ENCODE measurements around the gene TPD52L1. TPM values are rescaled to one million over a fixed set of nuclear protein-coding genes. Genes with fewer than 3 reads are reported as not detected.

TPD52L1 gene
- total RNA-seq, 1 experiment from 2014 or later = 54.5 TPM

DNA sequence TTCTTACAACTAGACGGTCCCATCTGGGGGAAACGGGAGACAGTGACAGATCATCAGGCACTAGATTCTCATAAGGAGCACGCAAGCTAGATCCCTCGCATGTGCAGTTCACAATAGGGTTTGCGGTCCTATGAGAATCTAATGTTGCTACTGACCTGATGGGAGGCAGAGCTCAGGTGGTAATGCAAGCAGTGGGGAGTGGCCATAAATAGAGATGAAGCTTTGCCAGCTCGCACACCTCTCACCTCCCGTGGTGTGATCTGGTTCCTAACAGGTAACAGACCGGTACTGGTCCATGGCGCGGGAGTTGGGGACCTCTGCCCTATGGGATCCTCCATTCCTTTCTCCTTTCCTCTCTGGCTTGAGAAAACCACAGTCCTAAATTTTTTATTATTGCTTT is 63.8 kb downstream of the TPD52L1 start:
- no peak for DNase-seq (ENCODE audit: low read depth, low spot score)

DNA sequence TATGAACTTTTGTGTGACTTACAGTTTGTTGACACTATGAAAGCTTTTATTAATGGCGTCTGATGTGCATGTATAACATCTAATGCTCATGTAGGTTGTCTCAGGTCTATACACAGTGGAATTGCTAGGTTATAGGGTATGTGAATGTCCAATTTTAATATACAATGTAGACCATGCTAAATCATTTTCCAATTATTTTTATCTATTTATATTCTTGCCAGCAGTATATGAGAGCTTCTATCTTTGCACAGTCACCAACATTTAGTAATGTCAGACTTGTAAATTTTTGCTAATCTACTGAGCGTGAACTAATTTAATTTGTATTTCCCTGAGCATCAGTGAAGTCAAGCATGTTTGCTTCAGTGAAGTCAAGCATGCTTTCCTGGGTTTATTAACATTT is 64.4 kb downstream of the TPD52L1 start:
- in situ Hi-C loops (cut with HindIII; ENCODE audit: low pct_unique_long_range_greater_than_20kb, low sequenced_read_pairs) = no loop called here
- DNase-seq (ENCODE audit: low read depth, low spot score) = no peak

More for the DNA sequence above, 63.8 kb downstream of the TPD52L1 start:
- in situ Hi-C loops (cut with HindIII; ENCODE audit: low pct_unique_long_range_greater_than_20kb, low sequenced_read_pairs) = no loop called here

DNA sequence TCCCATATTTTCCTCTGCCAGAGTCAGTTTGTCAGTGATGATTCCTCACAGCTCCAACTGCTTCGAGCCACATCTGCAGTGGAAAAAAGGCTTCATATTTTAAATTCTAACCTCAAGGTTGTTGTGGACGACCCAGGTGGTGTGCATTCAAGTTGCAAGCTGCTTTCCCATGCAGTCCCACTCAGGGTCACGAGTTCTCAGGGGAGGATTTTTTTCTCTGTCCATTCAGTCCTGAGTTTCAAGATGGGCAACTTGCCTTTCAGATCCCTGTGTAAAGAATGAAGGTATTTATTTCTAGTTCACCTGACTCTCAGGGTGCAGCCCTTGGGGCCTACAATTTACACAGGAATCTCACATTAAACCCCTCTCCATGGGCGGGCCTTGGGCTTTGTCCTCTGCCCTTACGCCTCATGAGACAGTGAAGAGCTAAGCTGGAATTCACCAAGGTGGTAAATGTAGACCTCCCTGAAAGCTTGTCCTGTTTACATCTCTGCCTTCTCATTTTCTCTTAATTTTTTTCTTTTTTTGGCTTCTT is 65.9 kb downstream of the TPD52L1 start:
- in situ Hi-C loops (cut with HindIII; ENCODE audit: low pct_unique_long_range_greater_than_20kb, low sequenced_read_pairs) = no loop called here
- peak; percentile 75 for DNase-seq (ENCODE audit: low read depth, low spot score)

DNA sequence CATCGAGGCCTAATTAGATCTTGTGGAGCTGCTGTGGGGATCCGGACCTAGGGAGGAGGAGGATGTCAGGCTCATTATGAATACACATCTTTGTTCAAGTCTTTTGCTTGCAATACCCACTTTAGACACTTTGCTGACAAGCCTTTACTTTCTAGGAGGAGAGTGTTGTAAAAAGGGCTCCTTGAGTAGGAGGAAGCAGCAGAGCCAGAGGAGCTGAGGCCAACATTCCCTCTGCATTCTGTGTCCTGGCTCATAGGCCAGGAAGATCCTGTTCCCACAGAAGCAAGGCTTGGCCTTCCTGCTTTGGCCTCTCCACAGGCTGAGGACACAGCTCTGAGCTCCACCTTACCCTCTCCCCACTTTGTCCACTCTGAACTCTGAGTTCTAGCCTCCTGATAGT is 67.1 kb downstream of the TPD52L1 start:
- in situ Hi-C loops (cut with HindIII; ENCODE audit: low pct_unique_long_range_greater_than_20kb, low sequenced_read_pairs) = no loop called here
- peak; percentile 75 for DNase-seq (ENCODE audit: low read depth, low spot score)

DNA sequence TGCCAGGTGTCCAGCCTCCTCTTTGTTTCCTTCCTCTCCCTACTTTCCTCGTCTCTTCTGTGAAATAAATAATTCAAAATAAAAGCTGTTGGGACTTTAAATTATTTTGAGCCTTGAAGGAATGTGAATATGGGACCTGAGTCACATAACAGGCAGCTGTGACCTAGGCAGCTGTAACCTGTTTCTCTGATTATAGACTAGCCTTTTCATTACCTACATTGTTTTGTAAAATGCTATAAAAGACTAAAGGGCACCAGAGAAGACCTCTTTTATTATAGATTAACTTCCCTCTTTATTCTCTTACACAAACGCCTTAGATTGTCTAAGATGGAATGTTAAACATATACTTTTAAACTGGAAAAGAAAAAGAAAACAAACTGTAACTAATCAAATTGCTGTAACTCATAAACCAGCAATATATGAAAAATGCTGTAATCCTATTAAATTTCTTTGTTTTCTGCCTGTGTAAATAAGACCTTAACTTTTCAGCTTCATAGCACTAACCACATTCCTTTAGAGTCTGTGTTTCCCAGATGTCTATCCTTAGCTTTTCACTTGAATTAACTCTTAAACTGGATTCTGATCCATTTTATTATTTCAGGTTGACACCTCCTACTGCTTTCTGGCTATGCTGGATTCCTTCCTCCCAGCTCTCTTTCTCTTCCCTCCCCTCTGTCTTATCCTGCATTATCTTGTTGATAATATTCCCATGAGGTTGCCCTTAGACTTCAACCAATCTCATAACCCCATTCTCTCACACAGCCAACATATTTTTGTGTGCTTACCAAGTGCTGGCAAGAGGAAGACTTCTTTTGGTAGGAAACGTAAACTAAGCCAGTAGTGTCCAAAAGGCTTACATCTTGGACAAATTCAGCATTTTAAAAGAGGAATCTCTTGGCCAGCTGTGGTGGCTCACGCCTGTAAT is 69.2 kb downstream of the TPD52L1 start:
- in situ Hi-C loops (cut with HindIII; ENCODE audit: low pct_unique_long_range_greater_than_20kb, low sequenced_read_pairs) = no loop called here
- DNase-seq (ENCODE audit: low read depth, low spot score) = no peak

DNA sequence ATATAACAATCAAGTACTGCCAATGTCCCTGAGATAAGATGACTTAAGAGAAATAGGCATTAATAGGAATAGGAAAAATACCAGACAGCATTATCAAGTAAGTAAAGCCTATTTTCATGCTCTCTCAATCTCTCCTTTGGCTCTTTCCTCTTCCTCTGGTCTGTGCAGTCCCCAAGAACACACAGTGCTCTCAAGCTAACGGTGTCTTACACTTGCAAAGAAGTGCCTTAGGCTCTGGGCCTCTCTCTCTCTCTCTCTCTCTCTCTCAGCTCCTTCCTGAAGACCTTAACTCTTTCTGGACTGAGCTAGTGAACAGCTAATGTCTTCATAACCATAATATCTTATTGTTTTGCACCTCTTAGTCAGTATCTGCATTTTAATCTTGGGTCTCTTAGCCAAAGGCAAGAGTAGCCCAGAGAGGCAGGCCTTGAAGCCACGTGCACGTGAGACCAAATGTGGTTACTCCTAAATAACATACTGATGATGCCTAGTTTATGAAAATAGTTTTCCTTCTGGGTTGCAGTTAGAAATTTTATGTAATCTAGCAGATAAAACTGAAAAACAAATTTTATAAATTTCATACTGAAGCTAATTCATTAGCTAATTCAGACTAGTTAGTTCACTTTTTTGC is 70.8 kb downstream of the TPD52L1 start:
- no peak for DNase-seq (ENCODE audit: low read depth, low spot score)
- in situ Hi-C loops (cut with HindIII; ENCODE audit: low pct_unique_long_range_greater_than_20kb, low sequenced_read_pairs) = no loop called here

DNA sequence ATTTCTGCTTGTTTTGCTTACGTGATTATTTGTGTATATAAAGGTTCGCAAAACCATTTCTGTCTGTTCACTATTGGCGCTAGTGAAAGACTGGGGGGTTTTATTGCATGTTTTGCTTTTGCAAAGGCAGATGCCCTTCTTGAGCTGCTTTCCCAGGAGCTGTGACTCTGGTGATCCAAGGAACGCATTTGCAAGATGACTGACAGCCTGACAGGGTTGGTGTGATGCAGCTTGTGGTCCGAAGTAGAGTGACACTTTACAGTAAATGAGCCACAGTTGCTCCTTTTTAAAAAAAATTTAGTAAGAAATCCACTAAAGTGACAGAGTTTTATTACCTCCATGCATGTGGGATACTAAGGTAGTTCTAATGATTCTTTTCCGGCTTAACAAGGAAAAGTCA is 73.7 kb downstream of the TPD52L1 start:
- DNase-seq (ENCODE audit: low read depth, low spot score) = no peak
- in situ Hi-C loops (cut with HindIII; ENCODE audit: low pct_unique_long_range_greater_than_20kb, low sequenced_read_pairs) = no loop called here

DNA sequence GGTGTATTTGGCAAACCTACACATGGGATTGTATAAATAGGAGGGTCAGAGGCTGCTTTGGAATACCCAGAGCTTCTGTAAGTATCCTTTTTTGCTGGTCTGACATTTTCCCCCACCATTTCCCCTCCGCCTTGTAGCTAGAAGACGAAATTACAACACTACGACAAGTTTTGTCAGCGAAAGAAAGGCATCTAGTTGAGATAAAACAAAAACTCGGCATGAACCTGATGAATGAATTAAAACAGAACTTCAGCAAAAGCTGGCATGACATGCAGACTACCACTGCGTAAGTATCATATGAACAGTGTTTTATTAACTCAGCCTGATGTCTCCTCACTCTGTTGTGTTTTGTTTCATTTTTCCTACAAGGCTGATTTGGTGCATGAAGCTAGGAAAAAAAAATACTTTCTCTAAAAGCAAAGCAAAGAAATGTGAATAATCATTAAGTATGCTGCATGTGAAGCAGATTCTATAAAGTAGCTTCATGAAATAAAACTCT is 75.5 kb downstream of the TPD52L1 start:
- in situ Hi-C loops (cut with HindIII; ENCODE audit: low pct_unique_long_range_greater_than_20kb, low sequenced_read_pairs) = no loop called here
- no peak for DNase-seq (ENCODE audit: low read depth, low spot score)

DNA sequence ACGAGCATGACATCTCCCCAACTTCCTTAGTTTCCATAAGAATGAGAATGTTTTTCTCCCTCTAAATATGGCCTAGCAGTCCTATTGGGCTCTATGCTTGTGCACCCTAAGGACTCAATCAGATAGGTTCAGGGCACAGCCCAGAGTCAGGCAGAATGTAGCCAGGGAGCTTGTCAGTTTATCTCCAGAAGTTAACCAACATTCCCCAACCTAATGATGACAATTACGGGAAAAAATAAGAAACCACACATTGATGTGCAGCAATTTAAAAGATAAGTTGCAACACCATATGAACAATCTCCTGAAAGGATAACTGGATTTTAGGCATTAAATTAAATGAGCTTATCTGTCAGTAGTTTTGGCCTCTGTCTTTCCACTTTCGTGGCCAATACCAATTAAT is 77.1 kb downstream of the TPD52L1 start:
- DNase-seq (ENCODE audit: low read depth, low spot score) = no peak
- in situ Hi-C loops (cut with HindIII; ENCODE audit: low pct_unique_long_range_greater_than_20kb, low sequenced_read_pairs) = no loop called here

DNA sequence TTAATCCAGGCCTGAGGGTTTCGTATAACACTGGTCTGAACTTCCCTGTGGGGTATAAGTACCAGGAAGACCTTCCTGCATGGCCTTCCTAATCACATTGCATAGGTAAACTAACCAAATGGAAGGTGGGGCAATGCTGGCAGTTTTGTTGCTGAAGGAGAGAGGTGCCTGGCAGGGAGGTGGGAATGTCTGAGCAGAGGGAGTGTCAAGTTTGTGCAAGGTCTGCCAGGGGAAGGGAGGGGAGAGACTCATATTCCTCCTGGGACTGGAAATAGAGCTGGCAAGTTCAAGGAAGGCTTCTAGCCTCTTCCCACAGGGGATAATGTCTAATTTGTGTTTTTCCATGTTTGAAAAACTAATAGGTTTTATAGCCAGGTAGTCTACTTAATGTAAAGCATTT is 77.6 kb downstream of the TPD52L1 start:
- in situ Hi-C loops (cut with HindIII; ENCODE audit: low pct_unique_long_range_greater_than_20kb, low sequenced_read_pairs) = no loop called here
- no peak for DNase-seq (ENCODE audit: low read depth, low spot score)

DNA sequence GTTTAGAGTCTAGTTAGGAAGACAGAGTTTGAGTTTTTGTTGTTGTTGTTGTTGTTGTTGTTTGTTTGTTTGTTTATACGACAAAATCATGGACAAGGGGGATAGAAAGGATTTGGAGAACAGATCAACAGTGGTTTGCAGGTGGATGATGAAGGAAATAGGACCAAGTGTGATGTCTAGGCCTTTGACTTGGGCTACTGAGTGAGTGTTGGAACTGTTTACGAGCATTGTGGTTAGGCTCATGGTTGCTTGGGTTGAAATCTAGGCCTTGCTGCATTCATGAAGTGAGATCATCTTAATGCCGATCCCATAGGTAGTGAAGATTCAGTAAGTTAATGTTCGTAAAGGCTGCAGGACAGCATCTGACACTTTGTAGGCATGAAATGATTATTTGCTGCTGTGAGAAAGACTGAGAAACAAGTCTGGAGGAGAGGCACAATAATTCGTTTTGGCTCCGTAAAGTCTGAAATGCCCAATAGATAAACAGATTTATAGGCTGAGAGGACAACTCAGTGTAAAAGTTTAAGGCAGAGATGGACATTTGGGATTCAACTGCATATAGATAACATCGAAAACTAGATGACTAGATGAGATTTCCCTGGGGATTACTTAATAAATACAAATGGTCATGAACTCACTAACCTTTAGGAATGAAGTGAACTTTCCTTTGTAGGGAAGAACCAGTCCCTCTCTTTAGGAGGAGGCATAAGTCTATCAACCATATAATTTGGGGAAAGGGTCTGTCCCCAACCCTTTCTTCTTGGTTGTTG is 78.2 kb downstream of the TPD52L1 start:
- in situ Hi-C loops (cut with HindIII; ENCODE audit: low pct_unique_long_range_greater_than_20kb, low sequenced_read_pairs) = no loop called here
- no peak for DNase-seq (ENCODE audit: low read depth, low spot score)

DNA sequence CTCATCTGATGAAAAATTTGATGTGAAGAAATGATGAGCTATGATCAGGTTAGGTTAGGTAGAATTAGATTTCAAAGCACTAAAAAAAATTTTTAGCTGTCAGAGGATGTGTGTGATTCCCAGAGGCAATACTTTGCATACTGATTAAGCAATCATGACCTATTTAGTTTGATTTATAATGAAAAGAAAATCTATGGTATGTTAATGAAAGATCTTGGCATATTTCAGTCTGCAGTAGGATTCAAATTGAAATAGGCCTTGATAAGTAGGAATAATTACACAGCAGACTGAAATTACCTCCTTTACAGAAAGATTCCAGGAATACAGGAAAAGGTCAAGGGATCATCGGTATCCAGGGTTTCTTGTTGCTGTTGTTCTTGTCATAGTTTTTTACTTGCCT is 78.9 kb downstream of the TPD52L1 start:
- no peak for DNase-seq (ENCODE audit: low read depth, low spot score)
- in situ Hi-C loops (cut with HindIII; ENCODE audit: low pct_unique_long_range_greater_than_20kb, low sequenced_read_pairs) = no loop called here

DNA sequence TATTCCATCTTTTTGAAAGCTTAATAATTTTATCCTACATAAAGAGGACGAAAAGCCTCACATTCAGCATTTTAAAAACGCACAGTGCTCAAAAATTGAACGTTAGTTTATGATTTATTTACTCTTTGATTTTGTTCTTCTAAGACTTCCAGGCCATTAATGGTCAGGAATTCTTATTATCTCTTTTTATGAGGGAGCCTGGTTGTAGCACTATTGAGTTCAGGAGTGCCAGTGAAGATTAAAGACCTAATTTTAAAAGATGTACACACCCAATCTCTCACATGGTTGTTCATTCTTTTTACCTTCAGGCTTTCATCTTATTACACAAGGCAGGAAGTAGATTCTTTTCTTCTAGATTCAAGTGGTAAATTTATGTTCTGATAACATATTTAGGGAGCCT is 79.6 kb downstream of the TPD52L1 start:
- in situ Hi-C loops (cut with HindIII; ENCODE audit: low pct_unique_long_range_greater_than_20kb, low sequenced_read_pairs) = no loop called here
- no peak for DNase-seq (ENCODE audit: low read depth, low spot score)

DNA sequence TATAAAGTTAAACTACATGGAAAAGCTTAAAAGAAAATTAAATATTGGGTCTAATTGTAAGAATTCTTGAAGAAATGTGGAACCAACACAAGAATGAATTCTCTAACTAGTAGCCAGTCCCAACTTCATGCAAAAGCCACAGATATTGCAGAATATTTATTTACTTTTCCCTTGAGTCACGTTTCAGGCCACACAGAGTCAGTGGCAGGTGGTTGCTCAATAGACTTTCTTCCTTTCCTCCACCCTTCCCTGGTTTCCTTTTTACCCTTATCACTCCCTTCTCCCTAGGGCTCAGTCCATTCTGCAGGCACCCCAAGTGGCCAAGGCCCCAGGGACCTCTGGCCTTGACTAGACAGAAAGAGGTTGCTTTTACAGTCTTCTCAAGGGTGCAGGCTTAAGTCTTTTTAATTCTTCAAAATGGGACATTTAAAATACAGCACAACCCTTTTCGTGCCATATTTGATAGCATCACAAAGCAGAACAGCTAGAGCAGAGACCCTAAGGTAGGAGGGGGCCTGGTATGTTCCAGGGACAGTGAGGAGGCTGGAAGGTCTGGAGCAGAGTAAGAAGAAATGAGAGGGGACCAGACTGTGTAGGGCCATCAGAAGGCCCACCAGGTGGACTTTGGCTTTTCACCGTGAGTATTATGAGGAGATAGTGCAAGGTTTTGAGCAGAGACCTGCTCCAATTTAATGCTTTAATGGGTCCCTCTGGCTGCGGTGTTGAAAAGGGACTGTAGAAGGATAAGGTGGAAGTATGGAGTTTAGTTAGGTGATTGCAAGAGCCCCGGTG is 83.2 kb downstream of the TPD52L1 start:
- in situ Hi-C loops (cut with HindIII; ENCODE audit: low pct_unique_long_range_greater_than_20kb, low sequenced_read_pairs) = no loop called here
- no peak for DNase-seq (ENCODE audit: low read depth, low spot score)

DNA sequence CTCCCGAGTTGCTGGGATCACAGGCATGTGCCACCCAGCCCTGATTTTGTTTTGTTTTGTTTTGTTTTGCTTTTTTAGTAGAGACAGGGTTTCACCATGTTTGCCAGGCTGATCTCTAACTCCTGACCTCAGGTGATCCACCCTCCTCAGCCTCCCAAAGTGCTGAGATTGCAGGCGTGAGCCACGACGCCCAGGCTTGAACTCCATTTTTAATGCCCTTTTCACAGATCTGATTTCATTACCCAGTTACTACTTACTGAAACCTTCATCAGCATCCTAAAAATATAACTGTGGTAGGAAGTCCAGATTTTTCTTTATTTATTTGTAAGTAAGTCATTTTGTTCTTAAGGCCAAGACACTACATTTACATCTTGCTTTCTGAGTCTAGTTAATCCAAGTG is 84.2 kb downstream of the TPD52L1 start:
- in situ Hi-C loops (cut with HindIII; ENCODE audit: low pct_unique_long_range_greater_than_20kb, low sequenced_read_pairs) = no loop called here
- DNase-seq (ENCODE audit: low read depth, low spot score) = no peak

DNA sequence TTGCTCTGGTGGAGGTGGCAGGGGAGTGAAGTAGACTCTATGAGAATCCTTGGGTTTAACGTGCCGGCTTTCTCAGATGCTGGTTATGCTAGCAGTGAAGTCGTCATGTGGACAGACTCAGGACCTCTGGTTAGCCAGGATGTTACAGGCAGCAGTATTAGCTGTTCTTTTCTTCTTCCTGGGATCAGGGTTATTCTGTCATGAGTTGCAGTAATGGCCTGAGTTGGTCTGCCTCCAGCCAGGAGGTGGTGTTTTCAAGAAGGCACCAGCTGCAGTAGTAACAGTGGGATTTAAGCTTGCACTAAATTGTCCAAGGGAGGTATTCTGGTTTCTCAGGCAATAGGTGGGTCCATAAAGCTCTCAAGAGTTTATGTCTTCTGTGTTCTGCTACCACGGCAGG is 91.5 kb downstream of the TPD52L1 start:
- in situ Hi-C loops (cut with HindIII; ENCODE audit: low pct_unique_long_range_greater_than_20kb, low sequenced_read_pairs) = no loop called here
- no peak for DNase-seq (ENCODE audit: low read depth, low spot score)

DNA sequence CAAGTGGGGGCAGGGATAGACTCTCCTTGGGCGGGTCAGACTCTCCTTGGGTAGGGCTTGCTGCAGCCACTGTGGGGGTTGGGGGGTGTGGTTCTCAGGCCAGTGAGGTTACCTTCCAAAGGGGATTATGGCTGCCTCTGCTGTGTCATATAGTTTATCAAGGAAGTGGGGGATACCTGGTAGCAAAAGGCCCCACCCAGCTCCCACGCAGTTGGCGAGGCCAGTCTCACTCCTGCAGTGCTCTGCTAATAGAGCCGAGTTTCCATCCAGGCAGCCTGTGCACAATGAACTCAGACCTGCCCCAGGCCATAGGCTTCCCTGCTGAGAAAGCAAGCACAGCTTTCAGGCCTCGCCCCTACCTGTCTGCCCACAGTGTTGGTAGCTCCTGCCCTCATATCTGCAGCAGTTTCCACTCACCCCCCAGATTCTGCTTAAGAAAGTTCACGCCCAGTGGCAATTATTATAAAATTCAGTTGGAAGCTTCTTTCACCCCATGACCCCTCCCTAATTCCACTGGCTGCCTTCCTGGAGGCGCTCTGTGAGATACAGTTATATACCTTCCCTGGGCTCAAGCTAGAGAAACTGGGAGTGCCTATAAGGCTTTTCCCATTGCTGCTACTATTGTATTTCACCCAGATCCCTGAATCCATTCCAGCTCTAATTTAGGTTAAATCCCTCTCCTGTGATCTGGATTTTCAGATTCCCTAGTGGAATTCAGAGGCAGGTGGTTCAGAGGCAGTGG is 92.1 kb downstream of the TPD52L1 start:
- in situ Hi-C loops (cut with HindIII; ENCODE audit: low pct_unique_long_range_greater_than_20kb, low sequenced_read_pairs) = no loop called here

More for the DNA sequence above, 92.1 kb downstream of the TPD52L1 start:
- DNase-seq (ENCODE audit: low read depth, low spot score) = no peak

Data from SK-MEL-5 (cell line).